CD4-positive, alpha-beta T cell treated with Interleukin-4 for 1 hour (primary cell): ENCODE measurements around the gene KRTAP9-9.
"Not testable (repeated sequence)": the region's sequence is repeated elsewhere in the genome, so short reads cannot be mapped to it uniquely, and the experiment has no call there.

Source experiments
- DNase-seq, 2 donors: peaks; one replicate each; pipeline ENCODE4 v3.0.0-alpha.2; 2020 to 2022

The KRTAP9-9 gene

DNA sequence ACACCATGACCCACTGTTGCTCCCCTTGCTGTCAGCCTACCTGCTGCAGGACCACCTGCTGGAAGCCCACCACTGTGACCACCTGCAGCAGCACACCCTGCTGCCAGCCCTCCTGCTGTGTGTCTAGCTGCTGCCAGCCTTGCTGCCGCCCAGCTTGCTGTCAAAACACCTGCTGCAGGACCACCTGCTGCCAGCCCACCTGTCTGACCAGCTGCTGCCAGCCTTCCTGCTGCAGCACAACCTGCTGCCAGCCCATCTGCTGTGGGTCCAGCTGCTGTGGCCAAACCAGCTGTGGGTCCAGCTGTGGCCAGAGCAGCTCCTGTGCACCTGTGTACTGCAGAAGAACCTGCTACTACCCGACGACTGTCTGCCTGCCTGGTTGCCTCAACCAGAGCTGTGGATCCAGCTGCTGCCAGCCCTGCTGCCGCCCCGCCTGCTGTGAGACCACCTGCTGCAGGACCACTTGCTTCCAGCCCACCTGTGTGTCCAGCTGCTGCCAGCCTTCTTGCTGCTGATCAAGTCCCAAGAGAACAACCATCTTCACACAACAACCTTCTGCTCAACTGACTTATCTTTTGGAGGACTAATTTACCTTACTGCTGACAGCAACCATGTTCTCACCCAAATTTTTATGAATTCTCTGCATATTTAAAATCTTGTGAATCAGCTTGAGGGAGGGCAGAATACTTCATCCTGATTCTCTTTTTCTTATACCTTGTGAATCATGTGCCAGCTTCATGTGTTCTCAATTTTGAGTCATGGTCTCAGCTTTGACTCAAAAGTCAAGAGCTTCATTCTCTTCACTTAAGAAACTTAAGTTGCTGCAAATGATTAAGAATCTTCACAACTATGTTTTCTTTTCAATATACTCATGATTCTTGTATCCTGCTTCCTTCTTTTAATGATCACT is at the start of gene KRTAP9-9:
TSS of gene KRTAP9-9 (plus strand) at position 4 of the 910 bp plus-strand sequence.
- DNase-seq = not testable (repeated sequence)

DNA sequence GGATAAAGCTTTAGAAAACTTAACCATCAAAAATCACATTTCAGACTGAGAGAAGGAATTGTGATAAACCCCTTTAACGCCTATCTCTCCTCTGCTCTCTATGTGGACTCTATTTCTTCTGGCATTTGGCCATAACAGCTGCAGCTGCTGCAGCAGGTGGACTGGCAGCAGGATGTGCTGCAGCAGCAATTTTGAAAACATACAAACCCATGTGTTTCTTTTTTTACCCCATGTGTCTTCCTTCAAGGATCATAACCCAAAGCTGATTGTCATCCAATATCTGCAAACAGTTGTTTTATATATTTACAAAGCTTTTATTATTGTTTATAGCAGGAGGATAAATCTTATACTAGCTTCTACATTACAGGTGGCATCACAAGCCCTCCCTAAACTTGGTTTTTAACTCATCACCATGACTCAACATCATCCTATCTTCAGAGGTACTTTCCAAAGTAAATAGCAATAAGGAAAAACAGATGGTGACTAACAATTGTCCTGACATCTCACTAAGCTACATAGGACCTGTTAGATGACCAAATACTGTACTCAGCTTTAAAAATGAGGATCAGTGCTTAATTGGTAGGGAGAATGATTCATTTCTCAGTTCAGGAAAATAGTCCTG is 43.2 kb upstream of the KRTAP9-9 start:
- no peak for DNase-seq

- DNase-seq = no peak
Observed at GRCh38 chr17:41212524-41213169, 42.5 kb upstream of the KRTAP9-9 start.

GRCh38 chr17:41215681-41216080 is 39.5 kb upstream of the KRTAP9-9 start:
- no peak for DNase-seq

- no peak for DNase-seq
Observed at GRCh38 chr17:41223821-41224220, 31.4 kb upstream of the KRTAP9-9 start.

- DNase-seq = no peak
Observed at GRCh38 chr17:41226051-41226450, 29.1 kb upstream of the KRTAP9-9 start.

DNA sequence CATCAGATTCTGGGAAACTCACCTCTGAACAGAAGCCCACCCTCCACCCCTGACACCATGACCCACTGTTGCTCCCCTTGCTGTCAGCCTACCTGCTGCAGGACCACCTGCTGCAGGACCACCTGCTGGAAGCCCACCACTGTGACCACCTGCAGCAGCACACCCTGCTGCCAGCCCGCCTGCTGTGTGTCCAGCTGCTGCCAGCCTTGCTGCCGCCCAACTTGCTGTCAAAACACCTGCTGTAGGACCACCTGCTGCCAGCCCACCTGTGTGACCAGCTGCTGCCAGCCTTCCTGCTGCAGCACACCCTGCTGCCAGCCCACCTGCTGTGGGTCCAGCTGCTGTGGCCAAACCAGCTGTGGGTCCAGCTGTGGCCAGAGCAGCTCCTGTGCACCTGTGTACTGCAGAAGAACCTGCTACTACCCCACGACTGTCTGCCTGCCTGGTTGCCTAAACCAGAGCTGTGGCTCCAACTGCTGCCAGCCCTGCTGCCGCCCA is 28.5 kb upstream of the KRTAP9-9 start, which contains the start of gene KRTAP9-2:
TSS of gene KRTAP9-2 (plus strand) at position 51 of the 498 bp plus-strand sequence. CDS start at position 58, 7 bp downstream.
- DNase-seq = not testable (repeated sequence)

DNA sequence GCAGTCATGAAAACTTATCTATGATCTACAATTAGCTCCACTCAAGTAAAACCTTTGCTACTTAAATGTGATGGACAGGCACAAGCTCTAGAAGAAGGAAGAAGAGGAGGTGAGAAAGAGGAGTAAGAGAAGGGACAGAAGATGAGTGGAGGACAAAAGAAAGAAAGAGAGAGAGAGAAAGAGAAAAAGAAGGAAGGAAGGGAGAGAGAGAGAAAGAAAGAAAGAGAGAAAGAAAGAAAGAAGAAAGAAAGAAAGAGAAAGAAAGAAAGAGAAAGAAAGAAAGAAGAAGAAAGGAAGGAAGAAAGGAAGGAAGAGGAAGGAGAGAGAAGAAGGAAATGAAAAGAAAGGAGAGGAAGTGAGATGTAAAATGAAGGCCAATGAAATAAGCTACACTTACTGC is 25.1 kb upstream of the KRTAP9-9 start:
- DNase-seq = no peak

- no peak for DNase-seq
Observed at GRCh38 chr17:41231731-41232130, 23.5 kb upstream of the KRTAP9-9 start.

- DNase-seq = not testable (repeated sequence)
Observed at GRCh38 chr17:41232399-41233105, 22.6 kb upstream of the KRTAP9-9 start, which contains the start of gene KRTAP9-3. TSS of gene KRTAP9-3 (plus strand) at chr17:41232449. CDS start at chr17:41232502, 53 bp downstream.

GRCh38 chr17:41237116-41237515 is 18.1 kb upstream of the KRTAP9-9 start:
- DNase-seq = not testable (repeated sequence)

DNA sequence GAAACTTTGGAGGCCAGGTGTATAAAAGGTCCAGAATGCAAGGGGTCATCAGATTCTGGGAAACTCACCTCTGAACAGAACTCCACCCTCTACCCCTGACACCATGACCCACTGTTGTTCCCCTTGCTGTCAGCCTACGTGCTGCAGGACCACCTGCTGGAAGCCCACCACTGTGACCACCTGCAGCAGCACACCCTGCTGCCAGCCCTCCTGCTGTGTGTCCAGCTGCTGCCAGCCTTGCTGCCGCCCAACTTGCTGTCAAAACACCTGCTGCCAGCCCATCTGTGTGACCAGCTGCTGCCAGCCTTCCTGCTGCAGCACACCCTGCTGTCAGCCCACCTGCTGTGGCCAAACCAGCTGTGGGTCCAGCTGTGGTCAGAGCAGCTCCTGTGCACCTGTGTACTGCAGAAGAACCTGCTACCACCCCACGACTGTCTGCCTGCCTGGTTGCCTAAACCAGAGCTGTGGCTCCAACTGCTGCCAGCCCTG is 17.2 kb upstream of the KRTAP9-9 start, which contains the start of gene KRTAP9-8:
TSS of gene KRTAP9-8 (plus strand) at position 51 of the 489 bp plus-strand sequence. CDS start at position 104, 53 bp downstream.
- DNase-seq = not testable (repeated sequence)

GRCh38 chr17:41246995-41247787 is 8.0 kb upstream of the KRTAP9-9 start:
- DNase-seq = not testable (repeated sequence)

DNA sequence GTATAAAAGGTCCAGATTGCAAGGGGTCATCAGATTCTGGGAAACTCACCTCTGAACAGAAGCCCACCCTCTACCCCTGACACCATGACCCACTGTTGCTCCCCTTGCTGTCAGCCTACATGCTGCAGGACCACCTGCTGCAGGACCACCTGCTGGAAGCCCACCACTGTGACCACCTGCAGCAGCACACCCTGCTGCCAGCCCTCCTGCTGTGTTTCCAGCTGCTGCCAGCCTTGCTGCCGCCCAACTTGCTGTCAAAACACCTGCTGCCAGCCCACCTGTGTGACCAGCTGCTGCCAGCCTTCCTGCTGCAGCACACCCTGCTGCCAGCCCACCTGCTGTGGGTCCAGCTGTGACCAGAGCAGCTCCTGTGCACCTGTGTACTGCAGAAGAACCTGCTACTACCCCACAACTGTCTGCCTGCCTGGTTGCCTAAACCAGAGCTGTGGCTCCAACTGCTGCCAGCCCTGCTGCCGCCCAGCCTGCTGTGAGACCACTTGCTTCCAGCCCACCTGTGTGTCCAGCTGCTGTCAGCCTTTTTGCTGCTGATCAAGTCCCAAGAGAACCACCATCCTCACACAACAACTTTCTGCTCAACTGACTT is 5.4 kb upstream of the KRTAP9-9 start, which contains the start of gene KRTAP9-4:
TSS of gene KRTAP9-4 (plus strand) at position 51 of the 604 bp plus-strand sequence. CDS start at position 85, 34 bp downstream.
- not testable (repeated sequence) for DNase-seq

DNA sequence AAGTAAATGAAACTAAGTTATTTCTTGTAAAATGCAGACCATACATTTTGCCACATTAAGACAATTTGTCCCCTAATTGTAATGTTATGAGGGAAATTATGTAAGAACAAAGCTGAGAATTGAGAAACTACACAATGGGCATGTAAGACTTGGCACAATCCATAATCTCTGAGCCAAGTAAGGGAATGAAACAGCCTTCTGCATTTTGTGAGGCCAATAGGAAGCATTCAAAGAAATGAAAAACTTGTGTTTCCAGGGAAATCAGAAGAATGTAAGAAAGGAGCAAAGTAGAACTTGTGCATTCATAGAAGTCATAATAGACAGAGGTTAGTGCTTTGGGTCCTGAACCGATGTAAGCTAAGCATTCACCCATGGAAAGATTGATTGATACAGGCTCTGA is 3.9 kb upstream of the KRTAP9-9 start:
- no peak for DNase-seq

DNA sequence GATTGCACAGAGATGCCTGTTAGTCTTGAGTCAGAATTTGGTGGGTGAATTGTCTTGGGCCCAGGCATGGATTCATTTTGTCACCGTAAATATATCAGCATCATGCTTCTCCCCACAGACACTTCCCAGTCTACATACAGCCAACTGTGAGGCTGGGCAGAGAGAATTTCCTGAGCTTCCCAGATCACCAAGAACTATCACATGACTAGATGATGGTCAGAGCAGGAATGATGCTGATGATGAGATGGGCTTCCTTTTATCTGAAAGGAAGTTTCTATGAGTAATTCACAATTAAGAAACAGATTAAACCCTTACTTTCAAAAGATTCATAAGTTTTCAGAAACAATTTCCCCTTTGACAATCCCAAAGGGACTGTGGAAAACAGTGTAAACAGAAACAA is 323 bp upstream of the KRTAP9-9 start:
- no peak for DNase-seq

DNA sequence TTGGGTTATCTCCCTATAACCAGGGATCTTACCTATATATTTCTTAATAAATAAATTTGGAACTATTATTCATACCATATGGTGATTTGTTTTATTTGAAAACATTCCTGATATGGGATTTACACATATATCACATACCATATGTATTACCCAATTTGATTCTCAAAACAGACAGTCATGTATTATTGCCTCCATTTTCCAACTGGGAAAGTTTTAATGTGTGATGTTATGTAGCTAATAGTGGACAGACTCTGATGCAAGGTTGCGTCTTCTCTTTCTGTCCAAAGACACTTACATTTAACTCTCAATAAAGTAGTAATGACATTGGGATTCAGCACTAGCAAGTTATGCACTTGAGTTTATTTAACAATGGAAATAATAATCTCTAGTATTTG is 1.1 kb downstream of the KRTAP9-9 start:
- DNase-seq = no peak

DNA sequence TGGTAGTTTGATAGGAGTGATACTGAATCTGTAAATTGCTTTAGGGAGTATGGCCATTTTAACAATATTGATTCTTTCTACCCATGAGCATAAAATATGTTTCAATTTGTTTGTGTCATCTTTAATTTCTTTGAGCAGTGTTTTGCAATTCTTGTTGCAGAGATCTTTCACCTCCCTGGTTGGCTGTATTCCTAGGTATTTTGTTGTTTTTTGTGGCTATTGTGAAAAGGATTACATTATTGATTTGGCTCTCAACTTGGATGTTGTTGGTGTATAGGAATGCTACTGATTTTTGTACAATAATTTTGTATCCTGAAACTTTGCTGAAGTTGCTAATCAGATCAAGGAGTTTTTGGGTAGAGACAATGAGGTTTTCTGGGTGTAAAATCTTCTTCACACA is 3.2 kb downstream of the KRTAP9-9 start:
- DNase-seq = no peak

- no peak for DNase-seq
Observed at GRCh38 chr17:41263212-41263611, 8.0 kb downstream of the KRTAP9-9 start.

GRCh38 chr17:41264599-41264998 is 9.4 kb downstream of the KRTAP9-9 start:
- no peak for DNase-seq

DNA sequence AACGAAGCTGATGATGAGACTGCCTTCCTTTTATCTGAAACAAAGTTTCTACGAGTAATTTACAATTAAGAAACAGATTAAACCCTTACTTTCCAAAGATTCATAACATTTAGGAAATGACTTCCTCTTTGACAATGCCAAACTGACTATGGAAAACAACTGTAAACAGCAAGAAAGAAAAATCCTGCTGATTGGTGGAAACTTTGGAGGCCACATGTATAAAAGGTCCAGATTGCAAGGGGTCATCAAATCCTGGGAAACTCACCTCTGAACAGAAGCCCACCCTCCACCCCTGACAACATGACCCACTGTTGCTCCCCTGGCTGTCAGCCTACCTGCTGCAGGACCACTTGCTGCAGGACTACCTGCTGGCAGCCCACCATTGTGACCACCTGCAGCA is 9.9 kb downstream of the KRTAP9-9 start, which contains the start of gene KRTAP9-6:
TSS of gene KRTAP9-6 (plus strand) at position 301 of the 400 bp plus-strand sequence. CDS start at position 301, 0 bp downstream.
- DNase-seq = no peak
